ENCODE data around the gene MIX23. TPM values are rescaled to one million over a fixed set of nuclear protein-coding genes. Genes with fewer than 3 reads are reported as not detected.
"Not testable (repeated sequence)": the region's sequence is repeated elsewhere in the genome, so short reads cannot be mapped to it uniquely, and the experiment has no call there.

The MIX23 gene
- total RNA-seq, 1 experiment from 2014 or later = 111 TPM

GRCh38 chr3:122377975-122378374 is 5.1 kb downstream of the MIX23 start:
- ChIA-PET CTCF (no interaction called here), POLR2A (ENCODE audit: unreplicated experiment) (no interaction called here)
- H3K36me3 ChIP-seq (ENCODE audit: low read depth, low read length) = peaks cover 14% of the 10 kb centered on the region
- H3K9ac ChIP-seq (ENCODE audit: low read length) = no peak overlapping the region
- no peak overlapping the region for H3K4me2 ChIP-seq (ENCODE audit: low read length)
- TF ChIP-seq EZH2phosphoT487 (IDR thresholded peaks at IDR 0.05; ENCODE audit: borderline replicate concordance, low read length) = no peak
- no peak for TF ChIP-seq CTCF (conservative IDR thresholded peaks at IDR 0.05; ENCODE audit: low read depth, low read length)
- TF ChIP-seq EZH2 (IDR thresholded peaks at IDR 0.05; ENCODE audit: low read length, unreplicated experiment) = no peak
- H3F3A ChIP-seq (ENCODE audit: low read length, unreplicated experiment) = no peaks in the 10 kb centered on the region
- H3K9me3 ChIP-seq (ENCODE audit: low read length) = no peaks in the 10 kb centered on the region
- peaks cover 8% of the 10 kb centered on the region for H3K4me1 ChIP-seq (ENCODE audit: insufficient read depth, low read length)
- no peak for ATAC-seq
- no peaks in the 10 kb centered on the region for H3K27me3 ChIP-seq (ENCODE audit: low read length)
- DNase-seq = no peak
- H3K4me3 ChIP-seq (ENCODE audit: low read length) = no peak overlapping the region
- intact Hi-C loops (cut with micrococcal nuclease) = no loop called here
- H3K27ac ChIP-seq (ENCODE audit: low read length) = no peak overlapping the region
- H4K20me1 ChIP-seq (ENCODE audit: low read length) = no peaks in the 10 kb centered on the region
- BruUV-seq (replicated peaks) = no TSS peak
- H3K79me2 ChIP-seq (ENCODE audit: low read length) = peaks cover 98% of the 10 kb centered on the region
- no peak overlapping the region for H2AFZ ChIP-seq (ENCODE audit: low read length)
- no peaks in the 10 kb centered on the region for H3K9me2 ChIP-seq (replicated peaks; ENCODE audit: low read length)

- TF ChIP-seq EZH2phosphoT487 (IDR thresholded peaks at IDR 0.05; ENCODE audit: borderline replicate concordance, low read length) = no peak
- no peak for TF ChIP-seq EZH2 (IDR thresholded peaks at IDR 0.05; ENCODE audit: low read length, unreplicated experiment)
- TF ChIP-seq CTCF (conservative IDR thresholded peaks at IDR 0.05; ENCODE audit: low read depth, low read length) = no peak
- no peak overlapping the region for H3K4me3 ChIP-seq (ENCODE audit: low read length)
- no peak overlapping the region for H2AFZ ChIP-seq (ENCODE audit: low read length)
- no peaks in the 10 kb centered on the region for H3K9me3 ChIP-seq (ENCODE audit: low read length)
- no peak for ATAC-seq
- H3K9ac ChIP-seq (ENCODE audit: low read length) = no peak overlapping the region
- H3K27me3 ChIP-seq (ENCODE audit: low read length) = no peaks in the 10 kb centered on the region
- H3K9me2 ChIP-seq (replicated peaks; ENCODE audit: low read length) = no peaks in the 10 kb centered on the region
- peaks cover 73% of the 10 kb centered on the region for H3K79me2 ChIP-seq (ENCODE audit: low read length)
- BruUV-seq (replicated peaks) = no TSS peak
- no peak overlapping the region for H3K27ac ChIP-seq (ENCODE audit: low read length)
- no peaks in the 10 kb centered on the region for H4K20me1 ChIP-seq (ENCODE audit: low read length)
- intact Hi-C loops (cut with micrococcal nuclease) = no loop called here
- no peaks in the 10 kb centered on the region for H3F3A ChIP-seq (ENCODE audit: low read length, unreplicated experiment)
- ChIA-PET POLR2A (ENCODE audit: unreplicated experiment) (no interaction called here), CTCF (no interaction called here)
- H3K4me1 ChIP-seq (ENCODE audit: insufficient read depth, low read length) = 0 out of 2 replicates have a peak, but pooled peaks cover 9% of the 10 kb centered on the region
- DNase-seq = no peak
- peaks cover 25% of the 10 kb centered on the region for H3K36me3 ChIP-seq (ENCODE audit: low read depth, low read length)
- no peak overlapping the region for H3K4me2 ChIP-seq (ENCODE audit: low read length)
Observed at GRCh38 chr3:122374034-122374433, 9.0 kb downstream of the MIX23 start.

- H2AFZ ChIP-seq (ENCODE audit: low read length) = no peak overlapping the region
- no peaks in the 10 kb centered on the region for H3K27me3 ChIP-seq (ENCODE audit: low read length)
- ChIA-PET POLR2A (ENCODE audit: unreplicated experiment) (interaction anchor here (0.6 to 0.7 kb wide), 2 partner anchors 18 to 149 kb away, joined by 4 read pairs; partner anchors contain the start of genes FAM162A and KPNA1), CTCF (interaction anchor here (0.5 to 1.7 kb wide), 2 partner anchors 60 to 123 kb away, joined by 3 to 10 read pairs; no protein-coding TSS in a partner anchor)
- H3K4me1 ChIP-seq (ENCODE audit: insufficient read depth, low read length) = peaks cover 37% of the 10 kb centered on the region
- no peaks in the 10 kb centered on the region for H4K20me1 ChIP-seq (ENCODE audit: low read length)
- H3K79me2 ChIP-seq (ENCODE audit: low read length) = peaks cover 24% of the 10 kb centered on the region
- no TSS peak for BruUV-seq (replicated peaks)
- peak overlapping the region; percentile 52 for H3K4me2 ChIP-seq (ENCODE audit: low read length)
- no peak for TF ChIP-seq EZH2 (IDR thresholded peaks at IDR 0.05; ENCODE audit: low read length, unreplicated experiment)
- TF ChIP-seq CTCF (conservative IDR thresholded peaks at IDR 0.05; ENCODE audit: low read depth, low read length) = no peak
- TF ChIP-seq EZH2phosphoT487 (IDR thresholded peaks at IDR 0.05; ENCODE audit: borderline replicate concordance, low read length) = no peak
- DNase-seq (peak; percentile 90), ATAC-seq (peak; percentile 70)
- peak overlapping the region; percentile 60 for H3K9ac ChIP-seq (ENCODE audit: low read length)
- H3K36me3 ChIP-seq (ENCODE audit: low read depth, low read length) = peaks cover 59% of the 10 kb centered on the region
- peaks cover 3% of the 10 kb centered on the region for H3F3A ChIP-seq (ENCODE audit: low read length, unreplicated experiment)
- intact Hi-C loops (cut with micrococcal nuclease) = no loop called here
- H3K4me3 ChIP-seq (ENCODE audit: low read length) = no peak overlapping the region
- H3K27ac ChIP-seq (ENCODE audit: low read length) = peak overlapping the region; percentile 91
- no peaks in the 10 kb centered on the region for H3K9me3 ChIP-seq (ENCODE audit: low read length)
- no peaks in the 10 kb centered on the region for H3K9me2 ChIP-seq (replicated peaks; ENCODE audit: low read length)
Observed at GRCh38 chr3:122366379-122366749, 16.7 kb downstream of the MIX23 start.

- Histone ChIP-seq H3K4me3 (ENCODE audit: low read length) (peak overlapping the region; percentile 25; the same call in 1 of the 2 replicates), H3K36me3 (ENCODE audit: low read depth, low read length) (peaks cover 58% of the 10 kb centered on the region), H3K27ac (ENCODE audit: low read length) (peak overlapping the region; percentile 91), H3K4me2 (ENCODE audit: low read length) (peak overlapping the region; percentile 52), H3K79me2 (ENCODE audit: low read length) (peaks cover 20% of the 10 kb centered on the region), H3K9ac (ENCODE audit: low read length) (peak overlapping the region; percentile 60), H3K4me1 (ENCODE audit: insufficient read depth, low read length) (peaks cover 31% of the 10 kb centered on the region)
- intact Hi-C loops (cut with micrococcal nuclease) = loop anchor here (1.0 kb wide), 1 partner anchor 19 kb away; the partner anchor contains the start of gene FAM162A
- CTCF ChIA-PET = interaction anchor here (0.6 to 1.7 kb wide), 2 partner anchors 60 to 130 kb away, joined by 7 to 10 read pairs; no protein-coding TSS in a partner anchor
- peak; percentile 97 for DNase-seq
- H3K9me3 ChIP-seq (ENCODE audit: low read length); H3K27me3 ChIP-seq (ENCODE audit: low read length); H3K9me2 ChIP-seq (replicated peaks; ENCODE audit: low read length); H2AFZ ChIP-seq (ENCODE audit: low read length); H3F3A ChIP-seq (ENCODE audit: low read length, unreplicated experiment); H4K20me1 ChIP-seq (ENCODE audit: low read length): not testable (repeated sequence)
- POLR2A ChIA-PET (ENCODE audit: unreplicated experiment) = interaction anchor here (0.6 kb wide), 1 partner anchor 18 kb away, joined by 4 read pairs; the partner anchor contains the start of gene FAM162A
- BruUV-seq (replicated peaks) = TSS peak; percentile 74
- ATAC-seq = peak; percentile 95
Observed at GRCh38 chr3:122365582-122366378, 17.3 kb downstream of the MIX23 start.

Measured in PC-3 (cell line).